Activated CD4-positive, alpha-beta memory T cell treated with anti-CD3 and anti-CD28 coated beads, Interleukin-2, amount 10 ng/mL, durations not matched to agents 7 days and 5 days (primary cell): Measurements from ENCODE around the gene TSC22D3. TPM values are rescaled to one million over a fixed set of nuclear protein-coding genes. Genes with fewer than 3 reads are reported as not detected.
"Not testable (repeated sequence)": the region's sequence is repeated elsewhere in the genome, so short reads cannot be mapped to it uniquely, and the experiment has no call there.

Experiments used
- CTCF ChIA-PET: fragments of 350-600 bp; sonication (Branson Sonifier 250); formaldehyde crosslinking; loops from one replicate; lab custom pipeline; 2021; ENCODE audit warnings: antibody characterized with exemption, inconsistent platforms; lab: Charles Lee
- POLR2A ChIA-PET: fragments of 350-600 bp; sonication (Branson Sonifier 250); formaldehyde crosslinking; loops from one replicate; lab custom pipeline; 2021; ENCODE audit warnings: antibody characterized with exemption; lab: Charles Lee
- DNase-seq: peaks from one replicate; pipeline ENCODE4 v3.0.0-alpha.2; 2020
- H3K27ac Mint-ChIP-seq: one replicate; pipeline ENCODE4 v1.8.0; 2021; ENCODE audit warnings: mild to moderate bottlenecking, mixed read lengths
- H3K27me3 Mint-ChIP-seq: one replicate; pipeline ENCODE4 v1.8.0; 2021; ENCODE audit warnings: mixed read lengths
- H3K36me3 Mint-ChIP-seq: one replicate; pipeline ENCODE4 v1.8.0; 2021; ENCODE audit warnings: low read depth, mixed read lengths
- H3K4me1 Mint-ChIP-seq: one replicate; pipeline ENCODE4 v1.8.0; 2021; ENCODE audit warnings: mixed read lengths
- H3K4me3 Mint-ChIP-seq: one replicate; pipeline ENCODE4 v1.8.0; 2021; ENCODE audit warnings: mild to moderate bottlenecking, mixed read lengths
- H3K9me3 Mint-ChIP-seq: one replicate; pipeline ENCODE4 v1.8.0; 2021; ENCODE audit warnings: mixed read lengths
- total RNA-seq, 2 experiments: library from RNA; stranded (reverse); gene quantifications; one replicate each; pipeline ENCODE4 v1.2.3, GENCODE V29; 2021

TSC22D3 gene
- total RNA-seq, 2 experiments from 2014 or later, result 112 to 119 TPM

DNA sequence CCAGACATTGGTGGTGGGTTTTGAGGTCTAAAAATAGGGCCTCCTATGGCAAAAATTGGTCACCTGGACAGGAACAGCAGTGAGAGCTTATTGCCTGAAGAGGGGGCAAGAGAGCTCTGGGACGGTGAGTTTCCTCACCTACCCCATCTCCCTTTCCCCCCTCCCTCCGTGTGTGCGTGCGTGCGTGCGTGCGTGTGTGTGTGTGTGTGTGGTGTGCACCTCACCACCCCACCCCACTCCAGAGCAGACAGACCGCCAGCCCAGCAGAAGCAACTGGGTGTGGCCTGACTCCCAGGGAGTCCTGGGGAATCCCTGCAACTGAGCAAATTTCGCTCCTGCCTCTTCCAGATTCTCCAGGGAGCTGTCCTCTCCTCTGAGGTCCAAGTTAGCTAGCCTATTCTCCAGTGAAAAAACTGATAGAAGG lies 102.6 kb downstream of the TSC22D3 start:
- H3K27ac Mint-ChIP-seq, result peak overlapping the region; percentile 93
- peak; percentile 85 for DNase-seq
- POLR2A ChIA-PET, result interaction anchor here (0.7 to 8.9 kb wide), 7 partner anchors 12 to 104 kb away, joined by 3 to 368 read pairs (median 13); partner anchors contain the start of genes NCBP2L, PRPS1 and TSC22D3

DNA sequence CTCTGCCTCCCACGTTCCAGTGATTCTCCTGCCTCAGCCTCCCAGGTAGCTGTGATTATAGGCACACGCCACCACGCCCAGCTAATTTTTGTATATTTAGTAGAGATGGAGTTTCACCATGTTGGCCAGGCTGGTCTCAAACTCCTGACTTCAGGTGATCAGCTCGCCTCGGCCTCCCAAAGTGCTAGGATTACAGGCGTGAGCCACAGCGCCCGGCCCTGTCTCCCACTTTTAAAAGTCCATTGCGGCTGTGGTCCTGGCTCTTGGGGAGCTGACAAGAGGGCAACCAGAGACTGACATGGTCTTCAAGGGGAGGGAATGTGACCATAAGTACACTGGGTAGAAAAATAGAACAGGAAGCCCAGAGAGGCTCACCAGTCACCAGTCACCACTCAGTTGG lies 104.3 kb downstream of the TSC22D3 start:
- H3K27me3 Mint-ChIP-seq, H3K4me3 Mint-ChIP-seq, POLR2A ChIA-PET, H3K36me3 Mint-ChIP-seq, DNase-seq, H3K9me3 Mint-ChIP-seq, H3K27ac Mint-ChIP-seq: not testable (repeated sequence)
- CTCF ChIA-PET, result interaction anchor here (0.7 to 1.3 kb wide), 3 partner anchors 8 to 106 kb away, joined by 3 to 4 read pairs (median 3); partner anchors contain the start of gene NCBP2L
- peaks cover 35% of the 10 kb centered on the region for H3K4me1 Mint-ChIP-seq

More for the DNA sequence above, 102.6 kb downstream of the TSC22D3 start:
- H3K9me3 Mint-ChIP-seq, result no peaks in the 10 kb centered on the region
- CTCF ChIA-PET, result interaction anchor here (0.7 to 10.0 kb wide), 29 partner anchors 9 to 696 kb away, joined by 3 to 295 read pairs (median 5); partner anchors contain the start of genes NCBP2L, PRPS1 and TSC22D3
- peaks cover 4% of the 10 kb centered on the region for H3K36me3 Mint-ChIP-seq
- H3K27me3 Mint-ChIP-seq, result no peaks in the 10 kb centered on the region
- H3K4me1 Mint-ChIP-seq, result peaks cover 48% of the 10 kb centered on the region
- H3K4me3 Mint-ChIP-seq, result peak overlapping the region; percentile 41

DNA sequence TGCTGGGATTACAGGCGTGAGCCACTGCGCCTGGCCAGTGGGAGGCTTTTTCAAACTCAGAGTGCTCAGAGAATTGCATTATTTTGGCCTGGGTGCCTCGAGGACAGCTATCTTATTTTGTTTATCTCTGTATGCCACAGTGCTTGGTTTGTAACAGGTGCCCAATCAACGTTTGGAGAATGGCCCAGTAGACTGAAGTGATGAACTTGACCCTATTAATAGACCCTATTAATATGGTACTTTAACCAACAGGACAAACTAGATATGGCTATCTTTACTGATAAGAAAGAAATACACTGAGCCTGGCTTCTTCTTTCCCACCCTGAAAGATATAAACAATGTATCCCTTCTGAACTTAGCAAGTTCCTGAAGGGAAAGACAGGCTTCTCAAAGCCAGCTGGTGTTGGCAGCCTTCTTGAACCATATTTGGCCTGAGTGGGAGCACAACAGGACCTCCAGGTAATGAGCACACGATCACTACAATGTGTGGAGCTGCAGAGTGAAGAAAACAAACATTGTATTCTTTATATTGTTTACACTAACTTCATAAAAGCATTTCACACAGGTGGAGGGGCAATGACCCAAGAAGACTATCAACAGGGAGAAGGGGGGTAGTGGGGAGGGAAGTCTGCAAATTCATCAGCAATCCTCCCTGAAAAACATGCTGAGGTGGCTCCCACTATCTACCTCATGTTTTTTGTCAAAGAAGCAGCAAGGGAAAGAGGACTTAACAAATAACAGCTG lies 105.5 kb downstream of the TSC22D3 start:
- Mint-ChIP-seq H3K4me1 (peaks cover 26% of the 10 kb centered on the region), H3K27me3 (no peaks in the 10 kb centered on the region), H3K4me3 (no peak overlapping the region), H3K27ac (no peak overlapping the region), H3K36me3 (peaks cover 5% of the 10 kb centered on the region), H3K9me3 (no peaks in the 10 kb centered on the region)
- DNase-seq, result no peak
- ChIA-PET POLR2A (no interaction called here), CTCF (interaction anchor here (1.3 to 1.5 kb wide), 2 partner anchors 9 to 49 kb away, joined by 3 to 5 read pairs; no protein-coding TSS in a partner anchor)

DNA sequence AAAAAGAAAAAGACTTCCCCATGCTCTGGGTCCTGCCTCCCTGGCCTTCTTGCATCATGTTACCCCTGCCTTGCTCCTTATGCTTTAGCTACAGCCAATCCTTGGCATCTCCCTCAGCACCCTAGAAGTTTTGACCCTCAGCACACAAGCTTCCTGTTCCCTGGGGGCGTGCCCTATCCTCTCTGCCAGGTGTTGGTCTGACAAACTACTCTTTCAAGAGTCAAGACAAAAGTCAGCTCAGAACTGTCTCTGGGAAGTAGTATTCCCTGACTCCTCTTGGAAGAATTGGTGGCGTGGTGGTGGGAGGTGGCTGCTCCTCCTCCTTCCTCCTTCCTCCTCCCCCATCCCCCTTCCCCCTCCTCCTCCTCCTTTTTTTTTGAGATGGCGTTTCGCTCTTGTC lies 106.3 kb downstream of the TSC22D3 start:
- peaks cover 18% of the 10 kb centered on the region for H3K4me1 Mint-ChIP-seq
- no peak overlapping the region for H3K4me3 Mint-ChIP-seq
- DNase-seq, result no peak
- H3K36me3 Mint-ChIP-seq, result peaks cover 4% of the 10 kb centered on the region
- ChIA-PET POLR2A (no interaction called here), CTCF (interaction anchor here (0.7 to 1.5 kb wide), 3 partner anchors 9 to 50 kb away, joined by 3 to 5 read pairs (median 3); no protein-coding TSS in a partner anchor)
- H3K27me3 Mint-ChIP-seq, result no peaks in the 10 kb centered on the region
- H3K27ac Mint-ChIP-seq, result peak overlapping the region; percentile 6
- H3K9me3 Mint-ChIP-seq, result no peaks in the 10 kb centered on the region

DNA sequence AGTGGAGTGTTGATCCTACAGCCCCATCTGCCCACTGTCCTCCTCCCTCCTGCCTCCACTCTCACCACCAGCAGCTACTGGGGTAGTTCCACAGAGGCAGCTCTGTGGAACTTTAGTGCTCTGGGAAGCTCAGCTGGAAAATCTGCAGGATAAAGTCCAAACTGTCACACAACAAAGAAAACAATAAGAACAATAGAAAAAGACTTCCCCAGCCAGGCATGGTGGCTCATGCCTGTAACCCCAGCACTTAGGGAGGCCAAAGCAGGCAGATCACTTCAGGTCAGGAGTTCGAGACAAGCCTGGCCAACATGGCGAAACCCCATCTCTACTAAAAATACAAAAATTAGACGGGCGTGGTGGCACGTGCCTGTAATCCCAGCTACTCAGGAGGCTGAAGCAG lies 106.9 kb downstream of the TSC22D3 start:
- DNase-seq, H3K9me3 Mint-ChIP-seq, H3K36me3 Mint-ChIP-seq, H3K4me3 Mint-ChIP-seq, H3K27me3 Mint-ChIP-seq, POLR2A ChIA-PET, H3K27ac Mint-ChIP-seq: not testable (repeated sequence)
- peaks cover 14% of the 10 kb centered on the region for H3K4me1 Mint-ChIP-seq
- CTCF ChIA-PET, result interaction anchor here (0.7 to 1.5 kb wide), 3 partner anchors 9 to 110 kb away, joined by 3 read pairs; no protein-coding TSS in a partner anchor

DNA sequence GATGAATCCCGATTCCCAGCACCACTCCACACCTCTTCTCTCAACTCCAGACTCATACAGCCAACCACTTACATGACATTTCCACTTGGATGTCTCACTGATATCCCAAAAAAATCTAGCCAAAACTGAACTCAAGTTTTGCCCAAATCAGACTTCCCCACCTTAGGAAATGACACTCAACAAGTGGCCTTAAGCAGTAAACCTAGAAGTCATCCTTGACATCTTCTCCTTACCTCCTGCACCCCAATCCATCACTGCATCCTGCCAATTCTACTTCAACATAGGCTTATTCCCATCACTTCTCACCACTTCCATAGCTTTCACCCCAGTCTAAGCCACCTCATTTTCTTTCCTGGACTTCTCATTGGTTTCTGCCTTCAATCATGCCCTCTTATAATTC lies 108.2 kb downstream of the TSC22D3 start:
- POLR2A ChIA-PET, result no interaction called here
- H3K4me3 Mint-ChIP-seq, result no peak overlapping the region
- H3K36me3 Mint-ChIP-seq, result peaks cover 4% of the 10 kb centered on the region

DNA sequence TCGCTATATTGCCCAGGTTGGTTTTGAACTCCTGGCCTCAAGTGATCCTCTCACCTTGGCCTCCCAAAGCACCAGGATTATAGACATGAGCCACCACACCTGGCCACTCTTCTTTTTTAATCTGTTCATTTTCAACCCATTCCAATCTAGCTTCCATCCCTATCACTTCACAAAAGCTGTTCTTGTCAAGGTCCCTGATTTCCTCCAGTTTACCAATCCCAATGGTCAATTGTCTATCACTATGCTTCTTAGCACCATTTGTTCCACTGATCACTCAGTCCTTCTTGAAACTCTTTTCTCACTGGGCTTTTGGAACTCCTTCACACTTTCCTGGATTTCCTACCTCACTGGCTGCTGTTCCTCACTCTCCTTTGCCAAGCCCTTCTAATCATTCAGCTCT lies 108.7 kb downstream of the TSC22D3 start:
- peaks cover 4% of the 10 kb centered on the region for H3K4me1 Mint-ChIP-seq
- CTCF ChIA-PET, result interaction anchor here (1.3 to 4.1 kb wide), 4 partner anchors 10 to 110 kb away, joined by 3 to 18 read pairs (median 4); partner anchors contain the start of genes NCBP2L and TSC22D3
- POLR2A ChIA-PET, result no interaction called here
- H3K36me3 Mint-ChIP-seq, result peaks cover 4% of the 10 kb centered on the region
- DNase-seq, result no peak
- no peaks in the 10 kb centered on the region for H3K27me3 Mint-ChIP-seq
- H3K27ac Mint-ChIP-seq, result no peak overlapping the region
- no peaks in the 10 kb centered on the region for H3K9me3 Mint-ChIP-seq
- no peak overlapping the region for H3K4me3 Mint-ChIP-seq

More for the DNA sequence above, 108.2 kb downstream of the TSC22D3 start:
- DNase-seq, result no peak
- Mint-ChIP-seq H3K4me1 (peaks cover 4% of the 10 kb centered on the region), H3K9me3 (no peaks in the 10 kb centered on the region), H3K27me3 (no peaks in the 10 kb centered on the region), H3K27ac (no peak overlapping the region)
- CTCF ChIA-PET, result interaction anchor here (4.1 kb wide), 1 partner anchor 109 kb away, joined by 18 read pairs; the partner anchor contains the start of genes NCBP2L and TSC22D3

Other genes with a start within 250 kb of the TSC22D3 start
- gene PRPS1, start 147.3 kb downstream of the TSC22D3 start, total RNA-seq, result 10 to 100 TPM; 67.4 to 70.2 TPM
- gene NCBP2L, start 1.9 kb upstream of the TSC22D3 start, total RNA-seq, result not detected
- gene MID2, start 50.1 kb upstream of the TSC22D3 start, total RNA-seq, result 1 to 10 TPM; 4.1 to 4.5 TPM
- not detected for gene TEX13B, start 206.6 kb upstream of the TSC22D3 start, total RNA-seq